ENCODE data around the gene JUN. TPM values are rescaled to one million over a fixed set of nuclear protein-coding genes. Genes with fewer than 3 reads are reported as not detected.

JUN gene
- total and polyA plus RNA-seq, 2 of the 13 experiments (the other 11 are each of a cell fraction or from before 2014, with no cell fraction given), result 18.2 to 22.3 TPM

DNA sequence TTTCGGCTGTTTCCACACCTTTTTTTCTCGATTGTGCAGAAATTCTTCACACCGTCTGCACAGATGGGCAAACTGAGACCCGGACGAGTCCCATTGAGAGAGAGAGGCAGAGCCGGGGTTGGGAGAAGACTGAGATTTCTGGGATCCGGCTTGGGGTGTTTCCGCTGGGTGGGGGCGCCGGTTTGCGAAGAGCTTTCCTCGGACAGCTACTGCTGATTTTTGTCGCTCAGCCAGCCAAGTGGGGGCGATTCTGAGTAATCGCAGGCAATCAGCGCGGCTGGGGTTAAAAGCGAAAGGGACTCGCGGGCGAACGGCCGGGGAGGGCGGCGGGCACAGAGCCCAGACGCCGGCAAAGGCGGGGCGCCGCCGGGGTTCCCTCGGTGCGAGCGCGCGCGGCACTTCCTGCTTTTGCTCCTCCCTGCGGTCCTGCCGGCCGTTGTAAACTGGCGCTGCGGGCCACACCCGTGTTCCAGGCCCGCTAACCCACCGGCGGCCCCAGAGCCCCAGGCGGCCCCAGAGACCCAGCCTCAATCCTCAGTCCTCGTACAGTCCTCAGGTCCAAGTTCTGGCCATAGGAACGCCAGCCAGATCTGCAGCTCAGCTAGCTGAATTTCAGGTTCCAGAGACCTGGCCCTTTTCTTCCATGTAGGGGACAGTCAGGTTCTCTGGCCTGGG lies 32.4 kb upstream of the JUN start (continued):
- TF ChIP-seq ZNF317 (CRISPR knock-in tag; IDR thresholded peaks at IDR 0.05) (no peak), RAD21 (CRISPR knock-in tag; IDR thresholded peaks at IDR 0.05) (peak; percentile 51; the same call in 1 of the 2 replicates), ARNTL (CRISPR knock-in tag; IDR thresholded peaks at IDR 0.05) (no peak), ZNF652 (CRISPR knock-in tag; IDR thresholded peaks at IDR 0.05; ENCODE audit: borderline replicate concordance, low read depth) (peak; percentile 95), XRCC5 (optimal IDR thresholded peaks at IDR 0.05; ENCODE audit: low read length) (peak; percentile 70), MYC (CRISPR knock-in tag; IDR thresholded peaks at IDR 0.05; ENCODE audit: borderline replicate concordance) (peak; percentile 45; the same call in 1 of the 2 replicates), SALL1 (CRISPR knock-in tag; IDR thresholded peaks at IDR 0.05) (peak; percentile 77; the same call in 1 of the 2 replicates), ZNF337 (CRISPR knock-in tag; IDR thresholded peaks at IDR 0.05; ENCODE audit: borderline replicate concordance, low read depth) (no peak), ZFP90 (CRISPR knock-in tag; IDR thresholded peaks at IDR 0.05; ENCODE audit: borderline replicate concordance) (peak; percentile 53; the same call in 1 of the 2 replicates), TBX3 (IDR thresholded peaks at IDR 0.05; ENCODE audit: borderline replicate concordance) (no peak), NFRKB (IDR thresholded peaks at IDR 0.05) (no peak), FOXO1 (CRISPR knock-in tag; IDR thresholded peaks at IDR 0.05) (0 out of 2 replicates have a peak, but pooled peaks have one; percentile 67), LCORL (IDR thresholded peaks at IDR 0.05) (no peak), LCORL (CRISPR knock-in tag; IDR thresholded peaks at IDR 0.05) (peak; percentile 43; the same call in 1 of the 2 replicates), KMT2A (CRISPR knock-in tag; IDR thresholded peaks at IDR 0.05) (peak; percentile 65; the same call in 1 of the 2 replicates), ZFP37 (CRISPR knock-in tag; IDR thresholded peaks at IDR 0.05; ENCODE audit: borderline replicate concordance) (no peak), ZNF563 (CRISPR knock-in tag; IDR thresholded peaks at IDR 0.05) (no peak; the same call in 1 of the 2 replicates), ZNF607 (CRISPR knock-in tag; IDR thresholded peaks at IDR 0.05; ENCODE audit: borderline replicate concordance) (peak; percentile 72; the same call in 1 of the 2 replicates)
- TF ChIP-seq, protein P1, sequence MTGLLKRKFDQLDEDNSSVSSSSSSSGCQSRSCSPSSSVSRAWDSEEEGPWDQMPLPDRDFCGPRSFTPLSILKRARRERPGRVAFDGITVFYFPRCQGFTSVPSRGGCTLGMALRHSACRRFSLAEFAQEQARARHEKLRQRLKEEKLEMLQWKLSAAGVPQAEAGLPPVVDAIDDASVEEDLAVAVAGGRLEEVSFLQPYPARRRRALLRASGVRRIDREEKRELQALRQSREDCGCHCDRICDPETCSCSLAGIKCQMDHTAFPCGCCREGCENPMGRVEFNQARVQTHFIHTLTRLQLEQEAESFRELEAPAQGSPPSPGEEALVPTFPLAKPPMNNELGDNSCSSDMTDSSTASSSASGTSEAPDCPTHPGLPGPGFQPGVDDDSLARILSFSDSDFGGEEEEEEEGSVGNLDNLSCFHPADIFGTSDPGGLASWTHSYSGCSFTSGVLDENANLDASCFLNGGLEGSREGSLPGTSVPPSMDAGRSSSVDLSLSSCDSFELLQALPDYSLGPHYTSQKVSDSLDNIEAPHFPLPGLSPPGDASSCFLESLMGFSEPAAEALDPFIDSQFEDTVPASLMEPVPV (CRISPR knock-in tag; IDR thresholded peaks at IDR 0.05), result no peak
- TF ChIP-seq, protein P2, sequence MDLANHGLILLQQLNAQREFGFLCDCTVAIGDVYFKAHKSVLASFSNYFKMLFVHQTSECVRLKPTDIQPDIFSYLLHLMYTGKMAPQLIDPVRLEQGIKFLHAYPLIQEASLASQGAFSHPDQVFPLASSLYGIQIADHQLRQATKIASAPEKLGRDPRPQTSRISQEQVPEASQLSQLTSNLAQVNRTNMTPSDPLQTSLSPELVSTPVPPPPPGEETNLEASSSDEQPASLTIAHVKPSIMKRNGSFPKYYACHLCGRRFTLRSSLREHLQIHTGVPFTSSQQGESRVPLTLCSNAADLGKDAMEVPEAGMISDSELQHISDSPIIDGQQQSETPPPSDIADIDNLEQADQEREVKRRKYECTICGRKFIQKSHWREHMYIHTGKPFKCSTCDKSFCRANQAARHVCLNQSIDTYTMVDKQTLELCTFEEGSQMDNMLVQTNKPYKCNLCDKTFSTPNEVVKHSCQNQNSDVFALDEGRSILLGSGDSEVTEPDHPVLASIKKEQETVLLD (CRISPR knock-in tag; IDR thresholded peaks at IDR 0.05; ENCODE audit: low read depth), result peak; percentile 35; the same call in 1 of the 2 replicates
- TF ChIP-seq, protein P3, sequence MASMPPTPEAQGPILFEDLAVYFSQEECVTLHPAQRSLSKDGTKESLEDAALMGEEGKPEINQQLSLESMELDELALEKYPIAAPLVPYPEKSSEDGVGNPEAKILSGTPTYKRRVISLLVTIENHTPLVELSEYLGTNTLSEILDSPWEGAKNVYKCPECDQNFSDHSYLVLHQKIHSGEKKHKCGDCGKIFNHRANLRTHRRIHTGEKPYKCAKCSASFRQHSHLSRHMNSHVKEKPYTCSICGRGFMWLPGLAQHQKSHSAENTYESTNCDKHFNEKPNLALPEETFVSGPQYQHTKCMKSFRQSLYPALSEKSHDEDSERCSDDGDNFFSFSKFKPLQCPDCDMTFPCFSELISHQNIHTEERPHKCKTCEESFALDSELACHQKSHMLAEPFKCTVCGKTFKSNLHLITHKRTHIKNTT (CRISPR knock-in tag; IDR thresholded peaks at IDR 0.05), result no peak
- TF ChIP-seq, protein P4, sequence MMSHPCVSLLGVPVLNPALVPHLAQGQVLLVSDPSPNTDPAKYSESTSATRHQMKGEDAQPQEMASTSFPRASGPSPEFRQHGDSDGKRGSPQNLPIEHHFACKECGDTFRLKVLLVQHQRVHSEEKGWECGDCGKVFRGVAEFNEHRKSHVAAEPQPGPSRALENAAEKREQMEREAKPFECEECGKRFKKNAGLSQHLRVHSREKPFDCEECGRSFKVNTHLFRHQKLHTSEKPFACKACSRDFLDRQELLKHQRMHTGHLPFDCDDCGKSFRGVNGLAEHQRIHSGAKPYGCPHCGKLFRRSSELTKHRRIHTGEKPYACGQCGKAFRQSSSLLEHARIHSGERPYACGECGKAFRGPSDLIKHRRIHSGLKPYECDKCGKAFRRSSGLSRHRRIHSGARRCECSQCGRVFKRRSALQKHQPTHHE (CRISPR knock-in tag; IDR thresholded peaks at IDR 0.05; ENCODE audit: borderline replicate concordance), result 0 out of 2 replicates have a peak, but pooled peaks have one; percentile 28
- TF ChIP-seq, protein P5, sequence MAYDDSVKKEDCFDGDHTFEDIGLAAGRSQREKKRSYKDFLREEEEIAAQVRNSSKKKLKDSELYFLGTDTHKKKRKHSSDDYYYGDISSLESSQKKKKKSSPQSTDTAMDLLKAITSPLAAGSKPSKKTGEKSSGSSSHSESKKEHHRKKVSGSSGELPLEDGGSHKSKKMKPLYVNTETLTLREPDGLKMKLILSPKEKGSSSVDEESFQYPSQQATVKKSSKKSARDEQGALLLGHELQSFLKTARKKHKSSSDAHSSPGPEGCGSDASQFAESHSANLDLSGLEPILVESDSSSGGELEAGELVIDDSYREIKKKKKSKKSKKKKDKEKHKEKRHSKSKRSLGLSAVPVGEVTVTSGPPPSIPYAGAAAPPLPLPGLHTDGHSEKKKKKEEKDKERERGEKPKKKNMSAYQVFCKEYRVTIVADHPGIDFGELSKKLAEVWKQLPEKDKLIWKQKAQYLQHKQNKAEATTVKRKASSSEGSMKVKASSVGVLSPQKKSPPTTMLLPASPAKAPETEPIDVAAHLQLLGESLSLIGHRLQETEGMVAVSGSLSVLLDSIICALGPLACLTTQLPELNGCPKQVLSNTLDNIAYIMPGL (CRISPR knock-in tag; IDR thresholded peaks at IDR 0.05; ENCODE audit: borderline replicate concordance in 1 of 2, low read depth in 1 of 2), result peak in 1 of 2 experiments; percentile 42; a peak in 2 of 4 replicates

Data from HepG2 (cell line).